ENCODE results near the gene AQP12A.
"Not testable (repeated sequence)": the region's sequence is repeated elsewhere in the genome, so short reads cannot be mapped to it uniquely, and the experiment has no call there.

Gene AQP12A
- long read RNA-seq, donor 1: 0 reads
- long read RNA-seq, donor 2: 0 reads
- long read RNA-seq, donor 3: 0 reads
- long read RNA-seq, donor 4: 0 reads
- long read RNA-seq, donor 5: 0 reads
- long read RNA-seq, donor 6: 0 reads
- long read RNA-seq, donor 7: 0 reads
- long read RNA-seq, donor 8: 0 reads

GRCh38 chr2:240691631-240692420 lies at the start of gene AQP12A:
TSS of gene AQP12A (plus strand) at chr2:240691866. CDS start at chr2:240691914, 48 bp downstream.
- not testable (repeated sequence) for DNase-seq

GRCh38 chr2:240642061-240642805 lies 49.4 kb upstream of the AQP12A start:
- no peak for DNase-seq

GRCh38 chr2:240642806-240643092 lies 48.9 kb upstream of the AQP12A start:
- DNase-seq: no peak

DNA sequence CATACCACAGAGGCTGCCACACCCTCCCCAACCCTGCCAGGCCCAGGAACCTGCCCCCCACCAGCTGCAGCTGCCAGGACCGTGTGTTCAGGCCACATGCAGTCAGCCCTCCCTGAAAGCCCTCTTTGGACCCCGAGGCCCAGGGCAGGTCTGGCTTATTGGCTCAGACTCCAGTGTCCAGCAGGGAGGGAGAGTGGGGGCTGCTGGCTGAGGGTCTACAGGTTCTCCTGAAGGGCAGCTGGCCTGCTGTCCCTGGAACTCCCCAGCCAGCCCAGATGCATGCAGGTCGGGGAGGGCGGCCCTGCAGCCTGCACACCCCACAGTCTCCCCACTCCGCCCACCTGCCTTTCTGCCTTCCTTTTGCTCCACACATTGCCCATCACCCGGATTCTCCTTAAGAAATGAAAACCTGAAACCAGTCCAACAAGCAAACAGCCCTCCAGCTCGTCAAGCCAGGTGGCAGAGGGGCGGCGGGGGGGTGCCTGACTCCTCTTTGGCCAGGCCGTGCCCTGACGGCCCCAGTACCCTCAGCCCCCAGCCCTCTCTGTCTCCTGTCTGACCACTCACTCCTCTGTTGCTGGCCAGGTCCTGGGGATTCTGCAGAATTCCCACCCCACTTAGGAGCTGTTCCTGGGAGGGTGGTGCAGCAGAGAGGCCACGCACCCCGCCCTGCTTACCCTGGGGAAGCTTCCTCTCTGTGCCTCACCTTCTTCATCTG lies 48.4 kb upstream of the AQP12A start:
- DNase-seq: no peak

DNA sequence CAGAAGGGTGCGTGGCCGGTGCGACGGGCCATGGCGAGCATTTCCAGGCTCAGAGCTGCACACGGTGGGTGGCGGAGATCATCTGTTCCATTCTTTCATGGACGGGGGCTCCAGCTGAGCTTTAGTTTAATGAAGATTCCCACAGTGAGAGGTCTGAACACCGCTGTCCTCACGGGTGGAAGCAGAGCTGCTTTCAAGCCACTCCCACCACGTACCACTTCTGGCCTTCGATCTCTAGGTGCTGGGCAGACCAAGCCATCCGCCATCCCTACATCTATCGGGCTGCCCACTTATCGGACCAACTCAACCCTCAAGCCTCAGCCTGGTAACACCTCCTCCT lies 47.9 kb upstream of the AQP12A start:
- DNase-seq: no peak

DNA sequence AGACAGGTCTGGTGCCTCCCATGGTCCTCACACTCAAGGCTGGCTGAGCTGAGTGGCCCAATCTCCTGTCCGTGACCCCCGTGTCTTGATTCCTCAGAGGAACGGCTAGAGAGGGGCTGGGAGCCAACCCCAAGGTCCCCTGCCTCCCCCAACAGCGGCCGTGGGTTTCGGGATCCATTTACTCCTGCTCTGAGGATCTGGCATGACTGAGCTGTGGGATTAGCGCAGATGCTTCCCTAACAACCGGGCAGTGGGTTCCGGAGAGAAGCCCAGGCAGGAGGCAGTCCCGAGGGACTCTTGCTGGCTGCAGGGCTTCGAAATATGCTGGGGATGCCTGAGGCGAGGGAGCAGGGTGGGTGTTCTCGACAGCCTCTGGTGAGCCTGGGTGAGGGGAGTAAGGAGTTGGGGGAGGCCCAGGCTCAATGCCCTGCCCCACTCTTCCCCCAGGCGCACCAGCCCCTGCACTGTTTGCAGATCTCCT lies 47.5 kb upstream of the AQP12A start:
- DNase-seq: no peak

GRCh38 chr2:240644859-240645301 lies 46.8 kb upstream of the AQP12A start:
- DNase-seq: no peak

- no peak for DNase-seq
Observed at GRCh38 chr2:240645346-240645745, 46.3 kb upstream of the AQP12A start.

GRCh38 chr2:240645801-240646175 lies 45.9 kb upstream of the AQP12A start:
- no peak for DNase-seq

DNA sequence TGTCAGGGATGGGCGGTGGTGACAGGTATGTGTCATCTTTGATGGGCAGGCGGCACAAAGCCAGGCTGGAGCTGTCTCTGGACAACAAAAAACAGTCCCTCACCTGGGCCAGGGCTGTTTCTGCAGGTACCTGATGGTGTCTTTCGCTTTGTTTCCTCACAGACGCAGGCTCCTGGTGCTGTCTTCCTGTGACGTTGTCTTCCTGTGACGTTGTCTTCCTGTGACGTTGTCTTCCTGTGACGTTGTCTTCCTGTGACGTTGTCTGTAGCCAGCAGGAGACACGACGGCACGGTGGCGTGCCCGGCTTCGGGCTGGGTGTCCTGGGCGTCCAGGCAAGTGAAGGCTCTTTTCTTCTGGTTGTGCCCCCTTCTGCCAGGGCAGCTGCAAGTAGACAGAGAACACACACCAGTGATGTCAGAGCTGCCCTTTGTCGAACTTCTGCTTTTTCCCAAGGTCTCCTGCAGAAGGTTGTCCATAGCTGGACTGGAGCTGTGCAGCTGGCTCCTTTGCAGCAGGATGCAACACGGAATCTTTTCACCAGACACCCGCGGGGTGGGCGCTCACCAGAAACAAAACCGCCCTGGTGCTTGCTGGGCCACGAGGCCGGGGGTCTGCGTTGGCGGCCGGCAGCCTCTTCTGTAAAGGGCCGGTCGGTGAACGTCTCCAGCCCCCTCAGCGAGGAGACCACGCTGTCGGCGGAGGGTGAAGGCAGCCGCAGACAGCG lies 45.3 kb upstream of the AQP12A start:
- DNase-seq: no peak

DNA sequence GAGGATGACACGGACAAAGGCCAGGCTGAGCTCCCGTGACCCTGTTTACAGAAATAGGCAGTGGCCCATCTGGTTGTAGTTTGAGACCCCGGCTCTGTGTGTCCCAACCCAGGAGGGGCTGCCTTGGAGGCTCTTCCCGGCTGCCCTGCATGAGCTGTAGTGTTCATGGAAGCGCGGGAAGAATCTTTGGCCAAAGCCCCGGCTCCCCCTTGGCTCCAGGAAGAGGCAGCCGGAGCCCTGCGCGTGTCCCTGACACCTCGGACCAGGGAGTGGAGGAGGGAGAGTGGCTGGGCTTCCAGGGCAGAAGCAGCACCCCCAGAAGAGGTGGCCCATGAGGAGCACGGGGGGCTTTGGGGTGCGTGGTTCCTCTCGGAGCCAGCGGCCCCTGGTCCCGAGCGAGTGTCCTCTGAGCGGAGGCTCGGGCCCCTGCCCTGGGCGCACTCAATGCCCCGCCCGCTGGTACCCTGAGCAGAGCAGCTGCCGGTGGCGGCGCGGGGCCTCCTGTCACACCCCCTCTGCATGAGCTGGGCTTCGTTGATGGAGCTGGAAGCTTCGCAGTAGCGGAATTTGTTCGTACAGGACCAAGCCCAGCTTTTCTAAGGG lies 44.7 kb upstream of the AQP12A start:
- no peak for DNase-seq

DNA sequence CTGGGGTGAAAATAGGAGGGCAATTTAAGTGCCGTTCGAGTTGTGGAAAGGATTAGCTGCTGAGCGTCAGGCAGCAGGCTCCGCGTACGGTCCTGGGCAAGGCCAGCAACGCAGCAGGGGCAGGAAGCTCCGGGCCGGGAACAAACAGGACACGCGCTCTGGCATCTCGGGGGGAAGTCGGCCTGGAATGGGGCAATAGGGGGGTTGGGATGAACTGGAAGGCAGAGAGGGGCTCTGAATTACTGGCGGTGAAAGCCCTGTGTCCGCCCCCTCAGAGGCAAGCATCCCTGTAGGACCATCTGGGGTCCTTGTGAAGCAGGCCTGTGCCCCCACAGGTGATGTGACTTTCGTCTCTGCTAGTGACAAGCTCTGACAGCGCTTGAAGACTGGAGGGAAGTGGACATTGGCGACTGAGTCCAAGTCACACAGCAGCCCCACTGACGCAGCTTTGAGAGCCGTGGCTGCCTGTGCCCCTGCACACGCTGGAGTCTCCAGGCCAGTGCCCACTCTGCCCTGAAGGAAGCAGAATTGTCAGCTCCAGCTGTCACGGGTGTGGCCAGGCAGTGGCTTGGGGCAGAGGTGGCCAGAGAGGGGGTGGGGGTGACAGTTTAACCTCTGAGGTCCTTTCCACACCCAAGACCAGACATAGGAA lies 44.0 kb upstream of the AQP12A start:
- no peak for DNase-seq

DNA sequence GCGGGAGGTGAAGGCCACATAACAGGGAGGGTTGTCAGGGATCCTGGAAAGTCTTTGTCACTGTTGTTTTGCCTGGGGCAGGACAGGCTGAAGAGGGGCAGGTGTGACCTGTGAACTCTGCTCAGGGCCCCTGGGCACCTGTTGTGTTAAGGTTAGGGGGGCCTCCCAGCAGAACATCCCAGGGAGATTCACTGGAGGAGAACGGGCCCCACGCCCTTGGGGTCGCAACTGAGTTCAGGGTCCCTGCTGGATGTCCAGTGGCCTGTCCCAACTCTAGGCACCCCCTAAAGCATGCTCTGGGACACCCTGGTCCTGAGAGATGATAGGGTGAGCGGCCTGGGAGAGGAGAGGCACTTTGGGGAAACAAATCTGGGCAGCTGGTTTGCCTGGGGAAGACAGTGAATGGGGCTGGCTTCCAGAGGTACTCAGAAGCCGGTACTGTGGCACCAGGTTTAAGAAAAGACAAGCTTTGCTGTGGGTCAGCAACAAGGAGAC lies 43.5 kb upstream of the AQP12A start:
- no peak for DNase-seq

DNA sequence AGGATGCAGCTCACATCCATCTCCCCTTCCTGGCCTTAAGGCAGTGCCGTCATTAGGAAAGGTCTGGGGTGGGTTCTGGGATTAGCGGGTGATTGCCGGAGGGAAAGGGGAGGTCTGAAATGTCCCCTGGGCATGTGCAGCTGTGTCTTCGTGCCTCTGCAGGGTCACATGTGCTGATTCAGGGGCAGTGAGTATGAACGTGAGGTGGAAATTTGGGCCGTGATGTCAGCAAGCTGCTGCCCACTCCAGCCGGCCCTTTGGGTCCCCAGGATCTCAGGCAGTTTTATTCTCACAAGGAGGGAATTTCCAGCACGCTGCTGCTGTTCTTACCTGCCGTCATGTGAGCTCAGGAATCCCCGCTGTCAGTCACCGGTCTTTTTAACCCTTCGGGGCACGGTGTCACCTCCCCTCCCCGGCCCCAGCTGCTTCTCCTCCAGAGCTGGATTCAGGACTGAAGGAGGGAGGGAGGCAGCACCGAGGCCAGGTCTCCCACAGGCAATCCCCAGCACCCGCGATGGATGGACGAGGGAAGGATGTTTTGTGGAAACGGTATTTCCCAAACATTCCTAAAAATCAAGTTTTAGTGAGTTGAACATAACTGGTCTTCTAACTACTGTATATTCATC lies 42.9 kb upstream of the AQP12A start:
- DNase-seq: no peak

DNA sequence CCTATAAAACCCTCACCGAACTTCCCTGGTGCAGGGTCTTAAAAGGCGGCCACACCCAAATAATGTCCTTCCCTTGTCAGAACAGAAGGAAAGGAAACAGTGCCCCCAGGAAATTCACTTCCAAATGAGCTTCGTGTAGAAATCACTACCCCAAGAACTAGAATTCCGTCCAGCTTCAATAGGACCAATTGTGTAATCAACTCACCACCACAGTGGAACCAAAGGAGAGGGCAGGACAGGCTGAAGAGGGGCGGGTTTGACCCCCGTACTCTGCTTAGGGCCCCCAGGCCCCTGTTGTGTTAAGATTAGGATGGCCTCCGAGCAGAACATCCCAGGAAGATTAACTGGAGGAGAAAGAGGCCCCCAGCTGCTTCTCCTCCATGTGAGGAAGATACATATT lies 42.3 kb upstream of the AQP12A start:
- no peak for DNase-seq

- DNase-seq: no peak
Observed at GRCh38 chr2:240650254-240650965, 41.3 kb upstream of the AQP12A start.

DNA sequence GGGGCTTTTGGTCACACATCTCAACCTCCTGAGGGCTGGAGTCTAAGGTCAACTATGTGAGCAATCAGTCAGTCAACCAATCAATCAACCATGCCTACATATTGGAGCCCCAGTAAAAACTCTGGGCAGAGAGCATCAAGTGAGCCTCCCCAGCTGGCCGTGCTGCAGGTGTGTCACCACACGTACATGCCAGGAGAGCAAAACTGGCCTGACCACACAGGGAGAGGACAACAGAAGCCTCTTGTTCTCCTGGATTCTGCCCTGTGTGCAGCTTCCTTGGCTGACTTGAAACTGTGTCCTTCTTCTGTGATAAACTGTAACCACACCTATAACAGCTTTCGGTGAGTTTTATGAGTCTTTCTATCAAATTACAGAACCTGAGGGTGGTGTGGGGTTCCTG lies 40.5 kb upstream of the AQP12A start:
- no peak for DNase-seq

GRCh38 chr2:240655931-240656886 lies 35.5 kb upstream of the AQP12A start:
- no peak for DNase-seq

- not testable (repeated sequence) for DNase-seq
Observed at GRCh38 chr2:240659883-240660282, 31.8 kb upstream of the AQP12A start.

All from right kidney (tissue), 9 donors.